ES-I3 (cell line): ENCODE measurements around the gene EIF2S1.
"Not testable (repeated sequence)": the region's sequence is repeated elsewhere in the genome, so short reads cannot be mapped to it uniquely, and the experiment has no call there.

Experiments used
- H3K36me3 ChIP-seq: 2 replicates; pipeline ENCODE4 v1.6.1; 2013; ENCODE audit warnings: mild to moderate bottlenecking, low read length, control low read depth, moderate library complexity; ENCODE audit not compliant: insufficient read depth
- H3K4me1 ChIP-seq: 2 replicates; pipeline ENCODE4 v1.6.1; 2013; ENCODE audit warnings: mild to moderate bottlenecking, control low read depth, low read length; ENCODE audit not compliant: insufficient read depth
- H3K9ac ChIP-seq: 2 replicates; pipeline ENCODE4 v1.6.1; 2013; ENCODE audit warnings: low read depth, mild to moderate bottlenecking, low read length, moderate library complexity
- H3K9me3 ChIP-seq: 2 replicates; pipeline ENCODE4 v1.6.1; 2013; ENCODE audit warnings: mild to moderate bottlenecking, low read length, moderate library complexity; ENCODE audit not compliant: control insufficient read depth, insufficient read depth

EIF2S1 gene

DNA sequence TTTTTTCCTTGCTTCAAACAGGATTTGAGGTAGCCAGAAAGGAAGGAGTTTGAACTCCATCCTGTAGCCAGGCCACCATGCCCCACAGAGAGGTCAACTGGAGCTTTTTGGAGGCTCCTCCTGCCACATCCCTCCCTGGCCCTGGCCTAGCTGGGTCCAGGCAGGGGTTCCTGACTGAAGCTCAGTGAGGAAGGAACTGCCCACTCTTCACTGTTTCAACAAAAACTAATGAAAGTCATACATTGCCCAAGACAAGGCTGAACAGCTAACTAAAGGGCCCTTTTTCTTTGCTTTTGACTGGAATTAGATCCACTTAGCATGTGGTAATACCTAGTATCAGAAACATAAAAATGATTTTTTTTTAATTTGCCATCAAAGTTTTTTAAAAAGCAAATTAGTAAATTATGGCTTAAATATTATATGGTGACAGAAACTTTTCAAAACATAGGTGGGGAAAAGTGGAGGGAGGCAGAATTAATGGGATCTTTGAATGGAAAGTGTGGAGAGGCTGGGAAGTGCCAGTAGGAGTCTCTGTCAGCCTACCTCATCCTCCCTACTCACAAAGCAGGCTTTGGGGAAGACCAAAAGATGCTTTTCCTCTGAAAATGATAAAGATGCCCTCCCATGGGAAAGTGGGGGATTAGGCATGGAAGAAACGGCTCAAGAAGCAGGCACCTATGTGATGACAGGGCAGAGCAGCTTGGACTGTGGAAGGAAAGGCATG lies 29.8 kb downstream of the EIF2S1 start:
- no peaks in the 10 kb centered on the region for H3K4me1 ChIP-seq
- peaks cover 2% of the 10 kb centered on the region; the same call in 1 of the 2 replicates for H3K36me3 ChIP-seq
- H3K9ac ChIP-seq = no peak overlapping the region
- no peaks in the 10 kb centered on the region for H3K9me3 ChIP-seq

DNA sequence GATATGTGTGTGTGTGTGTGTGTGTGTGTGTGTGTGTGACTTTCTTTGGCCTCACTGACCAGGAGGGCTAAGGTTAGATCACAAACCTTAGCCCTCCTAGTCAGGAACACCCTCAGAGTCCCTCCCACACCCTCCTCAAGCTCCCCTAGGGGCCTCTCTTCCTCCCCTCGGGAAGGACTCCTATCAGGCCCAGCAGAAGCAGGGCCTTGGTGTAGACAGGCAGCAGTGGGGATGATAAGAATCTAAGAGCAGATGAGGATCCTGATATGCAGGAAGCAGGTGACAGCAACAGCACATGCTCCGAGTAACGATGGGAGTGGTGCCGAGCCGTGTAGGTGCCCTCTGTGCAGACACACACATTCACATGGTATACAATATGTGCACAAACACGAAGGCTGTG lies 31.1 kb downstream of the EIF2S1 start:
- H3K9ac ChIP-seq = no peak overlapping the region
- H3K36me3 ChIP-seq = no peaks in the 10 kb centered on the region
- H3K9me3 ChIP-seq = no peaks in the 10 kb centered on the region
- H3K4me1 ChIP-seq = 0 out of 2 replicates have a peak, but pooled peaks cover under 1% of the 10 kb centered on the region

DNA sequence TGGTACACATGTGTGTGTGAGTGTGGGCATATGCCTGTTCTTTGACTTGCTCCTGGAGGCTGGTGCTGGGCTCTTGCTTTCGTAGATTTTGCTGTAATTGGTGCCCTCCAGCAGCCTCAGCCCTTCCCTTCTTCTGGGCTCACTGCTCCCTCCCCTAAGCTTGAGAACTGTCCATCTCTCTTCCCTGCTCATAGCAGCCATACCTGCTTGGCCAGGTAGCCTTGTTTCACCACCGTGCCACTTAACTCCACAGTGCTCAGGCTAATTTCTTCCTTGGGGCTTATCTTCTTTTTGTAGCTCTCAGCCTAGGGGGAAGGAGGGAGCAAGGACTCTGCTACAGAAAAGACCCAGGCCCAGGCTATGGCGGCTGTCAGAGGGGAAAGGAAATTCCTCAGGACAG lies 32.0 kb downstream of the EIF2S1 start:
- peaks cover 4% of the 10 kb centered on the region; the same call in 1 of the 2 replicates for H3K4me1 ChIP-seq
- no peaks in the 10 kb centered on the region for H3K9me3 ChIP-seq
- no peaks in the 10 kb centered on the region for H3K36me3 ChIP-seq
- H3K9ac ChIP-seq = no peak overlapping the region

DNA sequence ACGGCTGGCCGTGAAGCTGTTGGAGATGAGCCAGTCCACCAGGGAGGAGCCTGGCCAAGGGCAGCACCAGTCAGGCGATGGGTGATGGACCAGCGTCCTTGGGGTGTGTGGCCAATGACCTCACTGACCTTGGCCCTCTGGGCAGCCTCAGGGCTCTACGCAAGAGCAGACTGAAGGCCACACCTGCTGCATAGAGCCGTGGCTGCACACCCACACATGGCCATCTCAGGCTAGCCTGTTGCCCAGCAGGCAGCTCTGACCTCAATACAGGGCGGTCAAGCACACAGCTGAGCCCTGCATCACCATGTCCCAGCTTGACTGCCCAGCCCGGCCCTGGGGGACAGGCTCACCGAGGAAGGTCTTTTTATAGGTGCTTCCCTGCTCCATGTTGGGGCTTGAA lies 32.7 kb downstream of the EIF2S1 start:
- no peaks in the 10 kb centered on the region for H3K36me3 ChIP-seq
- peaks cover 4% of the 10 kb centered on the region; the same call in 1 of the 2 replicates for H3K4me1 ChIP-seq
- no peaks in the 10 kb centered on the region for H3K9me3 ChIP-seq
- no peak overlapping the region for H3K9ac ChIP-seq

DNA sequence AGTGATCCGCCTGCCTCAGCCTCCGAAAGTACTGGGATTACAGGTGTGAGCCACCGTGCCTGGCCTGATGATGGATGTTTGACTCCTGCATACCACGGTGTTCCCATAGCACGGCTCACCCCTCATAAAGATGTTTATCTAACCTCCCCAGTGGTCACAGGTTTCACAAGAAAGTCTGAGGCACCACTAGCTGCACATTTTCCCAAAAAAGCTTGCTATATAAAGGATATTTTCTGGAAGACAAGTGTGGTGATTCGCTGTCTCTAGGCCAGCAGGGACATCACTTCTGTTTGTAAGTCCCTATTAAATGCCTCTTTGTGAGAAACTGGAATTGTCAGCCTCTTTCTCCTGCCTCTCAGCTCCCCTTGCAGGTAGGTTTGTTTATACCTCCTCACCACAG lies 33.6 kb downstream of the EIF2S1 start:
- no peak overlapping the region for H3K9ac ChIP-seq
- peaks cover 4% of the 10 kb centered on the region; the same call in 1 of the 2 replicates for H3K4me1 ChIP-seq
- no peaks in the 10 kb centered on the region for H3K9me3 ChIP-seq
- H3K36me3 ChIP-seq = no peaks in the 10 kb centered on the region

- Histone ChIP-seq H3K36me3 (no peaks in the 10 kb centered on the region), H3K9ac (no peak overlapping the region), H3K4me1 (peaks cover 4% of the 10 kb centered on the region; the same call in 1 of the 2 replicates), H3K9me3 (no peaks in the 10 kb centered on the region)
These were observed 35.2 kb downstream of the EIF2S1 start for GRCh38 chr14:67395086-67395875.

DNA sequence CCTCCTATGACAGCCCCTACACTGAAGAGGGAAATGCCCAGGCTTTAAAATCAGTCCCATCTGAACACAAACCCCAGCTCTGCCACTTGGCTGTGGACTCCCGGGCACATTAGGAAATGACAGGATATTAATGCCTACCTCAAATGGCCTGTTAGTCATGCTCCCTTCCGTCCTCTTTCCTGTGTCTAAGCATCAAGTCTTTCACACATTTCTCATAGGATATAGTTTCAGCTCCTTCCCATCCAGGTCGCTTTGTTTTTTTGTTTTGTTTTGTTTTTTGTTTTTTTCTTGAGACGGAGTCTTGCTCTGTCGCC lies 35.7 kb downstream of the EIF2S1 start:
- Histone ChIP-seq H3K9me3 (no peaks in the 10 kb centered on the region), H3K9ac (no peak overlapping the region), H3K36me3 (no peaks in the 10 kb centered on the region), H3K4me1 (peaks cover 4% of the 10 kb centered on the region; the same call in 1 of the 2 replicates)

GRCh38 chr14:67396381-67396970 lies 36.3 kb downstream of the EIF2S1 start:
- Histone ChIP-seq H3K9ac (no peak overlapping the region), H3K9me3 (no peaks in the 10 kb centered on the region), H3K36me3 (no peaks in the 10 kb centered on the region)

GRCh38 chr14:67397536-67397935 lies 37.4 kb downstream of the EIF2S1 start:
- no peak overlapping the region for H3K9ac ChIP-seq
- H3K9me3 ChIP-seq = no peaks in the 10 kb centered on the region
- H3K36me3 ChIP-seq = no peaks in the 10 kb centered on the region
- peaks cover 4% of the 10 kb centered on the region; the same call in 1 of the 2 replicates for H3K4me1 ChIP-seq

More at GRCh38 chr14:67396381-67396970, 36.3 kb downstream of the EIF2S1 start:
- H3K4me1 ChIP-seq = peaks cover 4% of the 10 kb centered on the region; the same call in 1 of the 2 replicates

DNA sequence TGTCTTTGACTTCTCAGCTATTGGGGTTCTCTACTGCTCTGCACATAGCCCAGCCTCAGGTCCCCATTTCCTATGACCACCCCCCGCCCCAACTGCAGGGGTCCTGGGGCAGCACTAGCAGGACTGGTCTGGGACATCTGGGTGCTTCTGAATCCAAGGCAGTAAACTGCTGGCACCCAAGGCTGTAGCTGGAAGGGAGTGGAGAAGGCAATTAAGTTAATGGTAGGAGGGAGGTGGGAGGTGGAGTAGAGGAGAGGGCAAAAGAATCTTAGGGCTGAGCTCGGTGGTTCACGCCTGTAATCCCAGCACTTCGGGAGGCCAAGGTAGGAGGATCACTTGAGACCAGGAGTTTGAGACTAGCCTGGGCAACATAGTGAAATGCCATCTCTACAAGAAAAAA lies 40.3 kb downstream of the EIF2S1 start:
- Histone ChIP-seq H3K9ac (no peak overlapping the region), H3K4me1 (peaks cover 4% of the 10 kb centered on the region; the same call in 1 of the 2 replicates), H3K36me3 (no peaks in the 10 kb centered on the region), H3K9me3 (no peaks in the 10 kb centered on the region)

DNA sequence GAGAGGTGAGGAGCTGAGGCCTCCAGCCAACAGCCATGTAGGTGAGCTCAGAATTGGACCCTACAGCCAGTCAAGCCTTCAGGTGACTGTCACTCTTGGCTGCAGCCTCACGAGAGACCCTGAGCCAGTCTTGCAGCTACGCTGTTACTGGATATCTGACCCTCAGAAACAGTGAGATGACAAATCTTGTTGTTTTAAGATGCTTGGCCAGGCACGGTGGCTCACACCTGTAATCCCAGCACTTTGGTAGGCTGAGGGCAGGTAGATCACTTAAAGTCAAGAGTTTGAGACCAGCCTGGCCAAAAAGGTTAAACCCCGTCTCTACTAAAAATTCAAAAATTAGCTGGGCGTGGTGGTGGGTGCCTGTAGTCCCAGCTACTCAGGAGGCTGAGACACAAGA lies 45.6 kb downstream of the EIF2S1 start:
- Histone ChIP-seq H3K9me3 (no peaks in the 10 kb centered on the region), H3K4me1 (peaks cover 9% of the 10 kb centered on the region; the same call in 1 of the 2 replicates), H3K9ac (no peak overlapping the region), H3K36me3 (no peaks in the 10 kb centered on the region)

GRCh38 chr14:67408122-67408801 lies 48.1 kb downstream of the EIF2S1 start:
- H3K9ac ChIP-seq, H3K36me3 ChIP-seq, H3K9me3 ChIP-seq: not testable (repeated sequence)
- H3K4me1 ChIP-seq = peaks cover 13% of the 10 kb centered on the region; the same call in 1 of the 2 replicates

GRCh38 chr14:67409461-67409860 lies 49.3 kb downstream of the EIF2S1 start:
- Histone ChIP-seq H3K4me1 (peaks cover 15% of the 10 kb centered on the region; the same call in 1 of the 2 replicates), H3K36me3 (no peaks in the 10 kb centered on the region), H3K9ac (no peak overlapping the region), H3K9me3 (no peaks in the 10 kb centered on the region)

GRCh38 chr14:67410313-67410712 lies 50.2 kb downstream of the EIF2S1 start:
- H3K4me1 ChIP-seq = peaks cover 15% of the 10 kb centered on the region; the same call in 1 of the 2 replicates
- H3K9me3 ChIP-seq = no peaks in the 10 kb centered on the region
- H3K36me3 ChIP-seq = no peaks in the 10 kb centered on the region
- no peak overlapping the region for H3K9ac ChIP-seq
